HG02943 (cell line): ENCODE data around the gene KANTR.
"Not testable (repeated sequence)": the region's sequence is repeated elsewhere in the genome, so short reads cannot be mapped to it uniquely, and the experiment has no call there.

ENCODE experiments used
- ATAC-seq: cut with Tn5 transposase; IDR thresholded peaks from one replicate; pipeline ENCODE4 v1.9.1; 2021; ENCODE audit warnings: mild to moderate bottlenecking, low read depth, moderate library complexity; ENCODE audit not compliant: unreplicated experiment

The KANTR gene

GRCh38 chrX:53122013-53122412 is 28.1 kb downstream of the KANTR start:
- ATAC-seq = no peak

GRCh38 chrX:53125506-53125905 is 31.6 kb downstream of the KANTR start:
- no peak for ATAC-seq

GRCh38 chrX:53126377-53126776 is 32.4 kb downstream of the KANTR start:
- ATAC-seq = no peak

GRCh38 chrX:53128097-53128749 is 34.3 kb downstream of the KANTR start:
- ATAC-seq = no peak

GRCh38 chrX:53133400-53133799 is 39.5 kb downstream of the KANTR start:
- no peak for ATAC-seq

GRCh38 chrX:53135581-53135980 is 41.6 kb downstream of the KANTR start:
- no peak for ATAC-seq

GRCh38 chrX:53153581-53153980 is 59.6 kb downstream of the KANTR start:
- ATAC-seq = no peak

GRCh38 chrX:53155512-53156206 is 61.7 kb downstream of the KANTR start:
- ATAC-seq = no peak

GRCh38 chrX:53156207-53156596 is 62.3 kb downstream of the KANTR start:
- no peak for ATAC-seq

- ATAC-seq = no peak
Measured at GRCh38 chrX:53159184-53159583, 65.2 kb downstream of the KANTR start.

- ATAC-seq = no peak
Measured at GRCh38 chrX:53160297-53160983, 66.5 kb downstream of the KANTR start.

GRCh38 chrX:53163436-53163835 is 69.5 kb downstream of the KANTR start:
- ATAC-seq = no peak

- not testable (repeated sequence) for ATAC-seq
Measured at GRCh38 chrX:53164566-53164965, 70.6 kb downstream of the KANTR start.

GRCh38 chrX:53166103-53166502 is 72.2 kb downstream of the KANTR start:
- no peak for ATAC-seq

- no peak for ATAC-seq
Measured at GRCh38 chrX:53171356-53171755, 77.4 kb downstream of the KANTR start.
